Measurements from ENCODE around the gene ZFP69B.

ZFP69B gene

DNA sequence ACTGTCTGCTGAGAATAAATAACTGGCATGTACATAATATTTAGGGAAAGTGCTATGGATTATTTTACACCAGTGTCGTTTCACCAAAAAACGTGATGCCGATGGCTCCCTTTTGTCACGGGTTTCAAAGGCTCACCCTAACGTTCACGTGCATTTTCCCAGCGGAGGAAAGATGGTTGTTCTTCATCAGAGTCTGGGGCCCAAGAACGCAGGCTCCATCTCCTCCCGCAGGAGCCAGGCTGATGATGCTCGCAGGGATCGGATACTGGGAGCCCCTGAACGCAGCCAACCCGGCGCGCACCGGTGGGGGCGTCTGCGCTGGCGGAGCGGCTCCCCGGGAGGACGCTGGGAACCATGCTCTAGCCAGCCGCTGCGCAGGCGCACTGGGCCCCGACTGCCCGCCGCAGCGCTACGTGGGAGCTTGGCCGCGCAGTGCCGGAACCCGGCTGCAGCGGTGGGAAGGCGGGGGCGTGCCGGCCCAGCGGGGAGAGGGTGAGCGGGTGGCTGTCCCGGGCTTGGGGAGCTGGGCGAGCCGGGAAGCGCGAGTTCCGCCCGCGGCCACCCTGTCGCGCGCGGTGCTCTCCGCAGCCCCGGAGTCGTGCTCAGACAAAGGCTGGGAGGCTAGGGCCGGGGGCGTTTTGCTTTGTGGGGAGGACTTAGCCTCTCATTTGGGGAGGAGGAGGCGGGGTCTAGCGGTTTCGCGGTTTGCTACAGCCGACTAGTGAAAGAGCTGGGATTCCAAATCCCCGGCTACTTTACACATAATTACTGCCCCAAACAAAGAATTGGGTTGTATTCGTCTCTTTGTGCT, at the start of gene ZFP69B:
Gene ZFP69B (plus strand): TSS at position 793 of the 811 bp plus-strand sequence. CDS start 486 bp downstream, outside the sequence.
- DNase-seq: peak; percentile 90

DNA sequence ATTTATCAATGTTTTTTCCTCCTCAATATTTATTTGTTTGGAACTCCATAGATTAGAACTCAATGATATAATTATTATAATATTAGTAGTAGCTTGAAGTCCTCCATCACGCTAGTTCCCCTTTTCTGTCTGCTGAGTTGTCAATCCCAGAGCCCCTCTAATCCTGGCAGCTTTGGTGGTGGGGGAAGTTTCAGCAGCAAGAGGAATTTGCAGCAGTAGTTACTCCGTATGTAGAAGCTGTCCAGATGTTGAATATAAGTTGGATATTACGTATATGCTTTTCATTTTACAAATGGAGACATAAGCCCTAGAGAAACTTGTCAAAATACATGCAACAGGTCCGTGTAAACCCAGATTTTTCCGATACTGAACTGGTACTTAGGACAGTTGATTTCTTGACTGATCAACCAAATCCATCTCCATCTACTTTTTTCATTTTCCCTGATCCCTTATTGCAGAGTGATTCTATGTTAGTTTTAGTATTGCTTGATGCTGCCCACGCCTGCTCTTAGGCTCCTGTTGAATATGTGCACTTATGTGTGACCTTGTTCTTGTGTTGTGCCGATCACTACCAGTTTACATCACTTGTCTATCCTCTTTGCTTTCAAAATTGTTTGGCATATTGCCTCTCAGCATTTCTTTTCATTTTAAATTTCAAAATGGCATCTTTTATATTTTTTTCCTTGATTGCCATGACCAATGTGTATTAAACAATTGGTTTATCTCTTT, 48.6 kb upstream of the ZFP69B start:
- DNase-seq: no peak

DNA sequence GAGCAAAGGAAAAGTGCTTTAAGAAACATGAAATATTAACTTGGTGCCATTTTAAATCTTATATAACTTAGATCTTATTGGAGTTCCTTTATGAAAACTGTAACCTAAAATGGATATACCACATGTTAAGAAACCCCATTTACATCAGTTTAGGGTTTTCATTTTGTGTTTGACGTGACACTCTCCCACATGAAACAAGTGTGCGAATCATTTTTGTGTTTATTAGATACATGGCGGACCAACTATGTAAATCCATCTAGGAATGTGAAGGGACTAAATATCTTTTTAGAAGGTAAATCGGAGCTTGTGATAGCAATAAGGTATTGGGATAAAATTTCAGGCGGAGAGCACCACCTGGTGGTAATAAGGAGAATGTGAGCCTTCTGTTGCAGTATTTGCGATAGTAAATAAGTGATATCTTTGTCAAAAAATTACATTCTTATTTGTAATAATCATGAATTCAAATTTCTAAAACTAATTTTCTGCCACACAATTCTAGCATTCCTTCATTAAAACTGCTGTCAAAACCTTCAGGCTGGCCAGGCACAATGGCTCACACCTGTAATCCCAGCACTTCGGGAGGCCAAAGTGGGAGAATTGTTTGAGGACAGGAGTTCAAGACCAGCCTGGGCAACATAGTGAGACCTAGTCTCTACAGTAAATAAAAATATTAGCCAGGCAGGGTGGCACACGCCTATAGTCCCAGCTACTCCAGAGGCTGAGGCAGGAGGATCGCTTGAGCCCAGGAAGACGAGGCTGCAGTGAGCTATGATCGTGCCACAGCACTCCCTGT, 45.4 kb upstream of the ZFP69B start:
- no peak for DNase-seq

DNA sequence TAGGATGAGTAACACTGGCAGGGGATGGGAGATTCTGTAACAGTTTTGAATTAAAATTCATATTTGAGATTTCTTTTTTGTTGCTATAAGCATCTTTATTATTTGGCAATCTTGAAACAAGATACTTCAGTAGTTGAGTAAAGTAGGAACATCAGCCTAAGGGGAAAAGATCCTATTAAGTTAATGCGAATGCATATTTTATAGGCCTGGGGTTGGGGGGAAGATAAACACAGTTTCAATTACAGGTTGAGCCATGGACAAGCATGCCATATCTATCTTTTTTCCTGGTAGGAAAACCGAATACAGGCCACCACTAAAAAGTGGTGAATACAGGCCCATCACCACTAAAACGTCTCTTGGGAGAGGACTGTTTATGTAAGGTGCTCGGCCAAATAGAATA, 44.5 kb upstream of the ZFP69B start:
- DNase-seq: no peak

DNA sequence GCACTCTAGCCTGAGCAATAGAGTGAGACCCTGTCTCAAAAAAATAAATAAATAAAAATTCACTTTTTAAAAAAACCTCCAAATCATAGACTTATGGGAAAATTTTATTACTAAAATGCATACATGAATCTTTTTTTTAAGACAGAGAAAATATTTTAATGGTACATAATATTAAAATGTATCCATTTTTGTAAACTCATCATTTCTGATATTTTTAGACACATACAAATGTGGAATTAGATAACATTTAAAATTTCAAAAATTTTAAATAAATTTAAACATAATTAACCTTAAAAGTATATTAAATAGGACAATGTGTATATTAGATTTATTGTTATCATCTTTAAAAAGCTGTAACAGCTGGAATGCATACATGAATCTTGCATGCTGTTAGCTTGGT, 42.8 kb upstream of the ZFP69B start:
- DNase-seq: no peak

DNA sequence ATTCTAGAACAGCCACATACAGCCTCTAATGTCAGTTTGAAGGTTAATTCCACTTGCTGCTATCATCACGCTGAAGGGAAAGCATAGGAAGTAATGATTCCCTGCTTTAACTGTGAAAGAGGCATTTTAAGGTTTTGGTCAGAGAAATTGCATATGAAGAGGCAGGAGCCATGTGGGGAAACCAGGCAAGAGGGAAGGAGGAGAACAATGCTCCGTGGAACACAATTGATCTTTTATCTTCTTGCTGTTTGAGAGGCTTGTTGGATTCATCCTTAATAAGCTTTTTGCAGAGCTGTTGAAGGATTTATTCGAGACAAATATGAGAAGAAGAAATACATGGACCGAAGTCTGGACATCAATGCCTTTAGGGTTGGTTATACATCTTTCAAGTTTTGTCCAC, 40.8 kb upstream of the ZFP69B start:
- no peak for DNase-seq

DNA sequence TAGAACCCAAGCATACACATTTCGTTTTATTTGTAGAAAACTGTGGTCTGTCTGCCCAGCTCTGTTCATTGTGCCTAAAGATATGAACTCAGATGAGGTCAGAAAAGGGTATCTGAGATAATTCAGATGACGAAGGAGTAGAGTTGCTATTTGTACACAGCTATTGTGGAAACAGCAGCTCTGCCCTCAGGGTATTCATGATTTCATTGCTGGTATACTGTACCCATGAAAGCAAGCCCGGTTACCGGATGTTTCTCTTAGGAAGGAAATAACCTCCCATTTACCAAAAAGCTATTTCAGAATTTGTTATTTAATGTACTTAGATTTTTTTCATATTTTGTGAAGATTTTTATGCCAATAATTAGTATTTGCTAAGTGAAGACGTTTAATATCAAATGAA, 39.0 kb upstream of the ZFP69B start:
- no peak for DNase-seq

DNA sequence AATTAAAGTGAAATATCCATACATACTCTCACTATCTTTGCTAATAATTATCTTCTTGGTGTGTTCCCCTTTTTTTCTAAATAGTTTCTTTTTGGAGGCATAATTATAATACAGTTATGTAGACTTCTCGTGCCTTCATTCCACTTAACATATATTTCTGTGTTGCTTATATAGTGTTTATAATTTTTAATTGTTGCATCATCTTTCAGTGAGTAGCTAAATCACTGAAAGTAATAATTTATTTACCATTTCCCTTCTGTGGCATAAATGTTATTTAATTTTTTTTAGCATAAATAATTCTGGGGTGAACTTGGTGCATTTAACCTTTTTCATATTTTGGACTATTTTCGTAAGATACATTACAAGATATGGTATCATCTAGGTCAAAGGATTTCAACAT, 38.4 kb upstream of the ZFP69B start:
- no peak for DNase-seq

DNA sequence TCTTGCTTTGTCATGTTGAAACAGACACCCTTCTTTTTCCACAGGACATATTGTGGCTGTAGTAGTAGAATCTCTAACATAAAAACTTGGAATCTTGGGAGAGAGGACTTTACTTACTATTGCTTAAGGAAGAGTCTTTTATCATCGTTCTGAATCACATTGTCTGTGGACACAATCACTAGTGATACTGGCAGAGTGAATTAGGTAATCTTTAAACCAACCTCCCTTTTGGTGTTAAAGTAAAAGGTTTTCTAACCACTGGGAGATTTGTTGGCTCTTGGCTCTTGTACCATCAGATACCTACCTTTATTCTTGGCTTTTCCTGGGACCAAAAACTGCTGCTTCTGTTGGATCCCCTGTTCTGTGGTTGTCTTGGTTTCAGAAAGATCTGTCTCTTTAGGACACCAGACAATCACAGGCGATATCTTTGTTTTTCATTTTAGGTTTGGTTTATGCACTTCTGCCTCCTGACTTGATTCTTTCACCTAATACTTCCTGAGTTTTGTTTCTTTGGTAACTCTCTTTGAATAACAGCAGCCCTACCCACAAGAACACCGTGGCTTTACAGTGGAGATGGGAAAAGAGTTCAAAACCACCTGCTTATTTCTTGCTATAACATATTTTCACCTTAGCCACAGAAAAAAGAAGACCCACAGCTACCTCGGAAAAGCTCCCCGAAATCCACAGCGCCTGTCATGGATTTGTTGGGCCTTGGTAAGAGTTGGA, 36.6 kb upstream of the ZFP69B start:
- DNase-seq: no peak

DNA sequence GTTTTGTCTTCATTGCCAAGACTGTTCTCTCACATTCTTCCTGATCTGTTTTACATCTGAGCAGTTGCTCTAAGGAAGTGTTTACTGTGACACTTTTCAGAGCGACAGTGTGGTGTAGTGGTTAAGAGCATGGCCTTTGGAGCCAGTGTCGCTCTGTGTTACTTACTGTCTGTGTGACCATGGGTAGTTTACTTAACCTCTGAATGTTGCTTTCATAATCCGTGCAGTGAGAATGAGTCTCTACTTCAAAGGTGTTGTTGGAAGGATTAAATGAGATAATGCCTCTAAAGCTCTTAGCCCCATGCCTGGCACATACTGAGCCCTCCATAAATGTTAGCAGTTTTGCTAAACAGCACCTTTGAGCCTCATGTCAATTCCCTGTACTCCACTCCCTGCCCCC, 35.9 kb upstream of the ZFP69B start:
- DNase-seq: no peak

DNA sequence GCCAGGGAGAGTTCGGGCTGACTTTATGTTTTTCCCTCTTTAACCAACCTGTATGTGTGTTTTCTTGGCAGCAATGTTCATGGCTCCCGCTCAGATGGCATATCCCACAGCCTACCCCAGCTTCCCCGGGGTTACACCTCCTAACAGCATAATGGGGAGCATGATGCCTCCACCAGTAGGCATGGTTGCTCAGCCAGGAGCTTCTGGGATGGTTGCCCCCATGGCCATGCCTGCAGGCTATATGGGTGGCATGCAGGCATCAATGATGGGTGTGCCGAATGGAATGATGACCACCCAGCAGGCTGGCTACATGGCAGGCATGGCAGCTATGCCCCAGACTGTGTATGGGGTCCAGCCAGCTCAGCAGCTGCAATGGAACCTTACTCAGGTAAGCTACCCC, 33.6 kb upstream of the ZFP69B start:
- no peak for DNase-seq

DNA sequence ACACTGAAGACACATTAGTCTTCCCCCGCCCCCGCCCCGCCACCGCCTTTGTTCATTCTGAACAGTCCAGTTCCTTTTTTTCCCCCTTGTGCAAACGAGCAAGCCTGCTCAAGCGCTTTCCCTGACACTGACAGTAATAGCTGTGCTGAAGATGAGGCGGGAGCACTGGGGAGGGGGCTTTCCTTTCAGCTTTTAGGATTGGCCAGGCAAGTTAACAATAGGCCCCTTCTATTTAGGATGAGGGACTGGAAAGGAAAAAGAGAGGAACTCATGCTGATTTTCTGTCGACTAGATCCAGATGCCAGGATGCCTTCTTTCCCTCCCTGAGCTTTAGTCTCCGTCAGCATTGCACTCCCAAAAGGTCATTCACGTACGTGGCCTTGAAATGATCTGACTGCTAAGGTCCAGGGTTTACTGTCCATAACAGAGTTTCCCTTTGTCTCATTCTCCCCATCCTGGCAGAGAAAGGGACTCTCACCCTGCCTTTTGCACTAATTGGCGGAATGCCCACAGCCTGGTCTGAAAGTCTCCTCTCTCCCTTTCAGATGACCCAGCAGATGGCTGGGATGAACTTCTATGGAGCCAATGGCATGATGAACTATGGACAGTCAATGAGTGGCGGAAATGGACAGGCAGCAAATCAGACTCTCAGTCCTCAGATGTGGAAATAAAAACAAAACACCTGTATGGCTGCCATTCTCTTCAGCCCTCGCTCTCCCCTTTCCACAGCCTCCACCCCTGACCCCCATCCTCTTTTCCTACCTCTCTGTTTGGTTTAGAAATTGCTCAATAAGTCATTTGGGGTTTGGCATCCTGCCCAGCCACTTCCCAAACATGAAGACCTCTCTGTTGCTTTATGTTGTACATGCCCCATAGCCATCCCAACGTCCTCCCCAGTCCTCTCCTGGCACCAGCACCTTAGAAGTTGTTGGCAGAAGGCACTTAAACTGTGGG, 28.6 kb upstream of the ZFP69B start:
- no peak for DNase-seq

DNA sequence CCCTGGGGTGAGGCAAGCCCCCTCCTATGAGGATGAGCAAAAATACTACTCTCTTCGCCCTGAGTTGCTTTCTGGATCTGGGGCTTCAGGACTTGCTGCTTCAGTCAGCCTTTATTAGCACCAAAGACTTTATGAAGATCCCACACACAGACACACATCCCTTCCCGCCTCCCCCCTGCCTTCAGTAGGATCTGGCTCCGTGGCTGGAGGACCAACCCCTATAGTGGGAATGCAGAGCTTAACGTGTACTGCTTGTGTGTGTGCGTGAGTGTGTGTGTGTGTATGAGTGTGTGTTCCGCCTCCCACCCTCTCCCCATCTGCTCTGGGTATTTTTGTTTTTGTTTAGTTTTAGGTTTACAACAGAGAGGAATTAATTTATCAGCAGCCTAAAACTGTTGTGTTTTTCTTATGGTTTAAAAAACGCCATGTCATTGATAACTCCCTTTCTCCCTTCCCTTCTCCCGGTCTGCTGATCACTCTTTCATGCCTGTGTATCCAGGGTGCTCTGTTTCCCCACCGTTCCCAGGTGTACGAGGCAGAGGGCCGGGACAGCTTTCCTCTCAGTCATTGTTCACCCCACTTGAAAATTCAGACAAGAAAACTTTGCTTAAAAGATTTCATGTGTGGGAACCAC, 27.5 kb upstream of the ZFP69B start:
- DNase-seq: no peak

DNA sequence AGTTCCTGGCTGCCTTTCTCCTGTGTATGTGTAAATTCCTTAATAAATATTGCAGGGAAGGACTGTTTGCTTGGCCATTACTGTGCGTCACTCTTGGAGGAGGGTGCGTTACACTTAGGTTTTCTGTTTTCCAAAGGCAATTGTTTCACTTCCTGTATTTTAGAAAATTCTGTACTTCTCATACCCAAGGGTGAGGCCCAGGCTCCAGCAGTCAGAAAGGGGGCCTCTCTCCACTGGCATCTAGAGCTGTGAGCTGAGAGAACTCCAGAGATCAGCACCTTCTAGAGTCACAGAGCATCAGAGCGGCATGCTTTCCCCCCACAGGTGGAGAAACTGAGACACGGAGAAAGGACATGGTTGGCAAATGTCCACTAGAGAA, 27.0 kb upstream of the ZFP69B start:
- DNase-seq: no peak

DNA sequence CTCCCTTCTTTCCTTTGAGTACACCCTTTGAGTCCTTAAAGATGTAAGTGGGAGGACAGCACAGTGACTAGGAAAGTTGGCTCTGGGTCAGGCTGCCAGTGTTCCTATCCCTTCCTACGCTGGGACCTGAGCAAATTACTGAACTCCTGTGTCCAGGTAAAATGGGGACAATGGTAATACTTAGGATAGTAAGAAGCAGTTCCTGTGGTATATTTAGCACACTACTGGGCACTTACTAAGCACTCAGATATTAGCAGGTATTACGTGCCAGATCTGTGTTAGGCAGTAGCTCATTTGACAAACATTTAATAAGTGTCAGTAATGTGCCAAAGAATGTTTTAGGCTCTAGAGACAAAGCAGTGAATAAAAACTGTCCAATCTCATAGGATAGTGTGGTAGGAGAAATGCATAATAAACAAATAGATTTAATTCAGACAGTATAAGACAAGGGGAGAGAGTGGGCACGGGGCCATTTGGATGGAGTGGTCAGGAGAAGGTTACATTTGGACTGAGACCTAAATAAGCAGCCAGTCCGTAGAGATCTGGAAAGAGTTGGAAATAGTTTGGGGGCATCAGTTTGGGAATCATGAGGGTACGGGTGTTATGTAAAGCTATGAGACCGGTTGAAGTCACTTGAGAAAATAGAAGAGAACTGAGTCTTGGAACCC, 26.2 kb upstream of the ZFP69B start:
- DNase-seq: no peak

DNA sequence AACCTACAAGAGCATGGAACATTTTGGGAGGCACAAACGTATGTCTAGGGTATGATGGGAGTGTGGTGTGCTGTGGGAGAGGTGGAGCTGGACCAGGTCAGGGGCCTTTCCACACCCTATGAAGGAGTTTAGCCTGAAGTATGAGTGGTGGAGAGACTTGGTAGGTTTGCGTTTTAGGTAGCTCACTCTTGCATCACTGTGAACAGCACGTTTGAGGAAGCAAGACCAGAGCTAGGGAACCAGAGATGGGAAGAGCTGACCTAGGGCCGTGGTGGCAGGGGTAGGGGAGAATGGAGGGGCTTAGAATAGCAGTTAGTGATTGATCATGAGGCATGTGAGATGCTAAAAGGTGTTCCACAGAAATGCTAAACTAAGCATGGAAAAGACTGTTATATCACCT, 25.1 kb upstream of the ZFP69B start:
- DNase-seq: no peak

DNA sequence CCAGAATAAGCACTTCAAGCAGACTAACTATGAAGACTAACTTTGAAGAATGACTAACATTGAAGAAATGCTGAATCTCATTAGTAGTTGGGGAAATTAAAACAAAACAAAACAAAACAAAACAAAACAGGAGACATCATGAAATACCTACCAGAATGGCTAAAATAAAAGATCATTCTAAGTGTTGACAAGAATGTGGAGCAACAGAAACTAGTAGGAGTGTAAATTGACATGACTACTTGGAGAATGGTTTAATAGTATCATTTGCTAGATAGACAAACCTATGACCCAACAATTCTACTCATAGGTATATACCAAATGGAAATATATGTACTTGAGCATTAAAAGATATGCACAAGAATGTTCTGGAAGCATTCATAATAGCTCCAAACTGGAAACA, 18.9 kb upstream of the ZFP69B start:
- no peak for DNase-seq

DNA sequence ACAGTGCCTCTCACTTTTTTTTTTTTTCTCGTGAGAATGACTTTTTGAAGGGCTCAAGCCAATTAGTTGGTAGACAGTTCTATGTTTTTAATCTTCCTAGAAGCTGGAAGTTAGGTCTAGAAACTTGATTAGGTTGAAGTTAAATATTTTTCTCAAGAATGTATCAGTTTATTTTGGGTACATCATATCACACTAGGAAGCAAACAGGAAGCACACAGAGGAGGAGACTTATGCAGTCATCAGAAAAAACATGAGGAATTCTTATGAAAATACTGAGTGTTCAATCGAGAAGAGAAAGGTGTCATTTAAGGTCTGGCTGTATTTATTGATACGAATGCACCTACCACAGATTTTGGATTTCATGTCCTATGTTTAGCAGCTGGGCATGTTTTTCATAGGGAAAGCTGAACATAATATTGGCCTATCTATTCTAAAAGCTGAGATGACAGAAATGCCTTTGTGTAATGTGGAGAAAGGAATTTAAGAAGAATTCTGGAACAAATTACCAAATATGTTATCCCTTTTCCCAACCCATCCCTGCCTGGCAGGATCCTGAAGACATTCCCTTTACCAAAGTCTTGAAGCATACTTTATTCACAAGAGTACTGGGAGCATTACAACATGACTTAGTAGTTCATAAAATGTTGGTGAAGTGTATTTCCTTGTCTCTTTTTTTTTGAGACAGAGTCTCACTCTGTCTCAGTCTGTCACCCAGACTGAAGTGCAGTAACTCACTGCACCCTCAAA, 17.5 kb upstream of the ZFP69B start:
- DNase-seq: no peak

DNA sequence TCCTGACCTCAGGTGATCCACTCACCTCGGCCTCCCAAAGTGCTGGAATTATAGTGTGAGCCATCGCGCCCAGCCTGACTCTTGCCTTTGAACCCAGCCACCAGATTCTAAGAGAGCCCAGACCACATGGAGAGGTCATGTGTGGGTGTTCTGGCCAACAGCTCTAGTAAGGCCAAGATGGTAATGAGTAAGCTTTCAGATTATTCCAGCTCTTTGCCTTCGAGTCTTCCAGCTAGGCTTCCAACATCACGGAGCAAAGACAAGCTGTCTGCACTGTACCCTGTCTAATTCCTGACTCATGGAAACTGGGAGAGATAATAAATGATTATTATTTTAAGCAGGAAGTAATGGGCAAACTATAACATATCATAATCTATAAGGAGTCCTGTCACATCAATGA, 14.8 kb upstream of the ZFP69B start:
- DNase-seq: no peak

DNA sequence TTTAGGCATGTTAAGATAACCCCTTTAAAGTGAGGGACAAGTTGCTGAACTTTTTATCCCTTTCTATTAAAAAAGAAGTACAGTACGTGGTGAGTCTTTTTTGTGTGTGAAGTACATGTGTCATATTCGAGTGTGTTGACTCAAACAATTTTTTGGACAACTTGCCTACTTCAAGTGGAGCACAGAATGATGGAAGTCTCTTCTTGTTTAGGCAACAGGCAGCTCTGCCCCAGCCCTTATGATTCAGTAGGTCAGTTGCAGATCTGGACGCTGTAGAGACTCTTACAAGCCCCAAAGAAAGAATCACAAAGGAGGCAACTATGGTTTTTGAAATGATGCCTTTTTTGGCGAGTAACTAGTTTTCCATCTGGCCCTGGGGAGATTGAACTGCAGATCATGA, 14.4 kb upstream of the ZFP69B start:
- DNase-seq: no peak

Data from activated T-cell treated with anti-CD3 and anti-CD28 coated beads, Interleukin-2, amount 50 U/mL, for 1 hour (primary cell).